Measurements from ENCODE around the gene MAGIX.

DNA sequence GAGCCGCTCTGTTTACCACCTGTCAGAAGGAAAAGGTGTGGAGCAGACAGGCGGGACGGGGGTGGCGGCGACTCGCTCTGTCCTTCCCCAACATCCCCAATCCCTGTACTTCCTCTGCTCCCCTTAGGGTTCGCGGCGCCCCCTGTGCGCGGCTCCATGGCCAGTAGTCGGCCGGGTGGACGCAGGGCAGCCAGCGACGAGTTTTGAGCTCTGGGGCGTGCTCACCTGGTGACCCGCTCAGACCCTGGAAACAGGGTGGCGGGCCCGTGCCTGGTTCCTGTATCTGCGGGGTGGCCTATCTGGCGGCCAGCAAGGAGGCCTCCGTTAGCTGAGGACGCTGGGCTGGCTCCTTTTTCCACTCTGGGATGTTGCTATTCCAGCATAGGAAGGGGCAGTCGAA is 5.4 kb upstream of the MAGIX start:
- TF ChIP-seq, protein P1, sequence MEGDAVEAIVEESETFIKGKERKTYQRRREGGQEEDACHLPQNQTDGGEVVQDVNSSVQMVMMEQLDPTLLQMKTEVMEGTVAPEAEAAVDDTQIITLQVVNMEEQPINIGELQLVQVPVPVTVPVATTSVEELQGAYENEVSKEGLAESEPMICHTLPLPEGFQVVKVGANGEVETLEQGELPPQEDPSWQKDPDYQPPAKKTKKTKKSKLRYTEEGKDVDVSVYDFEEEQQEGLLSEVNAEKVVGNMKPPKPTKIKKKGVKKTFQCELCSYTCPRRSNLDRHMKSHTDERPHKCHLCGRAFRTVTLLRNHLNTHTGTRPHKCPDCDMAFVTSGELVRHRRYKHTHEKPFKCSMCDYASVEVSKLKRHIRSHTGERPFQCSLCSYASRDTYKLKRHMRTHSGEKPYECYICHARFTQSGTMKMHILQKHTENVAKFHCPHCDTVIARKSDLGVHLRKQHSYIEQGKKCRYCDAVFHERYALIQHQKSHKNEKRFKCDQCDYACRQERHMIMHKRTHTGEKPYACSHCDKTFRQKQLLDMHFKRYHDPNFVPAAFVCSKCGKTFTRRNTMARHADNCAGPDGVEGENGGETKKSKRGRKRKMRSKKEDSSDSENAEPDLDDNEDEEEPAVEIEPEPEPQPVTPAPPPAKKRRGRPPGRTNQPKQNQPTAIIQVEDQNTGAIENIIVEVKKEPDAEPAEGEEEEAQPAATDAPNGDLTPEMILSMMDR (tag by site-specific recombination; IDR thresholded peaks at IDR 0.05), result no peak
- TF ChIP-seq KLF10 (tag by site-specific recombination; IDR thresholded peaks at IDR 0.05) (no peak), ZNF830 (tag by site-specific recombination; IDR thresholded peaks at IDR 0.05; ENCODE audit: low read depth) (no peak), ZNF221 (tag by site-specific recombination; IDR thresholded peaks at IDR 0.05; ENCODE audit: borderline replicate concordance) (no peak), ZBTB1 (tag by site-specific recombination; IDR thresholded peaks at IDR 0.05) (no peak), ZNF146 (tag by site-specific recombination; IDR thresholded peaks at IDR 0.05) (no peak), MEIS1 (CRISPR knock-in tag; IDR thresholded peaks at IDR 0.05; ENCODE audit: borderline replicate concordance) (no peak), ZNF274 (IDR thresholded peaks at IDR 0.05; ENCODE audit: low read length) (no peak), ZNF274 (tag by site-specific recombination; IDR thresholded peaks at IDR 0.05; ENCODE audit: borderline replicate concordance) (no peak), ZFP37 (tag by site-specific recombination; IDR thresholded peaks at IDR 0.05) (no peak), ZNF114 (tag by site-specific recombination; IDR thresholded peaks at IDR 0.05) (no peak), ZNF214 (tag by site-specific recombination; IDR thresholded peaks at IDR 0.05; ENCODE audit: borderline replicate concordance) (no peak), ZFP3 (tag by site-specific recombination; IDR thresholded peaks at IDR 0.05; ENCODE audit: low read depth) (no peak), ZNF629 (tag by site-specific recombination; IDR thresholded peaks at IDR 0.05) (no peak)
- TF ChIP-seq, protein P2, sequence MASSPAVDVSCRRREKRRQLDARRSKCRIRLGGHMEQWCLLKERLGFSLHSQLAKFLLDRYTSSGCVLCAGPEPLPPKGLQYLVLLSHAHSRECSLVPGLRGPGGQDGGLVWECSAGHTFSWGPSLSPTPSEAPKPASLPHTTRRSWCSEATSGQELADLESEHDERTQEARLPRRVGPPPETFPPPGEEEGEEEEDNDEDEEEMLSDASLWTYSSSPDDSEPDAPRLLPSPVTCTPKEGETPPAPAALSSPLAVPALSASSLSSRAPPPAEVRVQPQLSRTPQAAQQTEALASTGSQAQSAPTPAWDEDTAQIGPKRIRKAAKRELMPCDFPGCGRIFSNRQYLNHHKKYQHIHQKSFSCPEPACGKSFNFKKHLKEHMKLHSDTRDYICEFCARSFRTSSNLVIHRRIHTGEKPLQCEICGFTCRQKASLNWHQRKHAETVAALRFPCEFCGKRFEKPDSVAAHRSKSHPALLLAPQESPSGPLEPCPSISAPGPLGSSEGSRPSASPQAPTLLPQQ (tag by site-specific recombination; IDR thresholded peaks at IDR 0.05), result no peak

Data from HEK293 (cell line).